CD14-positive monocyte (primary cell): ENCODE measurements around the gene AGO1. TPM values are rescaled to one million over a fixed set of nuclear protein-coding genes. Genes with fewer than 3 reads are reported as not detected.

Experiments
- DNase-seq, 3 donors: peaks; one replicate each; pipeline ENCODE4 v3.0.0-alpha.2; 2011 to 2022
- H2AFZ ChIP-seq: 2 replicates; pipeline ENCODE4 v1.6.0; 2012; ENCODE audit warnings: mild to moderate bottlenecking, low read depth, low read length, inconsistent platforms; ENCODE audit not compliant: insufficient read depth, poor library complexity, severe bottlenecking
- H3K27ac ChIP-seq, 2 donors: 1 replicate in 1 of 2; 2 replicates in 1 of 2; pipeline ENCODE4 v1.5.1; 2012 to 2013; ENCODE audit warnings: low read length in 2 of 2, control low read depth in 1 of 2, inconsistent platforms in 1 of 2, low read depth in 1 of 2, mild to moderate bottlenecking in 1 of 2
- H3K27me3 ChIP-seq, 2 donors: one replicate each; pipeline versions ENCODE4 v1.6.0 to v1.6.1; 2011 to 2013; ENCODE audit warnings: low read length in 2 of 2; ENCODE audit not compliant: control insufficient read depth in 2 of 2, insufficient read depth in 2 of 2
- H3K36me3 ChIP-seq, 2 donors: replicated peaks in 1 of 2; 1 replicate in 1 of 2; 2 replicates in 1 of 2; pipeline versions ENCODE4 v1.5.1 to v1.6.1; 2012 to 2013; ENCODE audit warnings: low read length in 2 of 2, control low read depth in 1 of 2, inconsistent platforms in 1 of 2, mild to moderate bottlenecking in 1 of 2; ENCODE audit not compliant: insufficient read depth in 2 of 2, control insufficient read depth in 1 of 2
- H3K4me1 ChIP-seq, 2 donors: 1 replicate in 1 of 2; 2 replicates in 1 of 2; pipeline versions ENCODE4 v1.5.1 to v1.6.1; 2012 to 2013; ENCODE audit warnings: low read length in 2 of 2, control low read depth in 1 of 2, inconsistent platforms in 1 of 2, mild to moderate bottlenecking in 1 of 2, moderate library complexity in 1 of 2; ENCODE audit not compliant: insufficient read depth in 2 of 2, control insufficient read depth in 1 of 2
- H3K4me2 ChIP-seq: replicated peaks from 2 replicates; pipeline ENCODE3; 2012; ENCODE audit warnings: low read length, moderate library complexity, mild to moderate bottlenecking; ENCODE audit not compliant: poor library complexity, severe bottlenecking; ENCODE audit errors: extremely low read depth
- H3K4me3 ChIP-seq, 3 experiments: fragments of 200-600 bp in 1 of 3; sonication (generic) in 1 of 3; replicated peaks in 1 of 3; 1 replicate in 2 of 3; 2 replicates in 1 of 3; pipeline ENCODE4 v1.5.1; 2011 to 2013; ENCODE audit warnings: low read length in 3 of 3, mild to moderate bottlenecking in 3 of 3, control low read depth in 2 of 3, low read depth in 2 of 3, inconsistent platforms in 1 of 3, moderate library complexity in 1 of 3
- H3K79me2 ChIP-seq: 2 replicates; pipeline ENCODE4 v1.6.0; 2012; ENCODE audit warnings: mild to moderate bottlenecking, control low read depth, inconsistent platforms, low read length, moderate library complexity; ENCODE audit not compliant: insufficient read depth
- H3K9ac ChIP-seq: 2 replicates; pipeline ENCODE4 v1.6.0; 2017; ENCODE audit warnings: low read length, mild to moderate bottlenecking; ENCODE audit not compliant: insufficient read depth, poor library complexity, severe bottlenecking
- H3K9me3 ChIP-seq, 2 donors: replicated peaks in 1 of 2; 1 replicate in 1 of 2; 2 replicates in 1 of 2; pipeline versions ENCODE4 v1.5.1 to v1.6.1; 2012 to 2013; ENCODE audit warnings: low read length in 2 of 2, control low read depth in 1 of 2; ENCODE audit not compliant: control insufficient read depth in 1 of 2, insufficient read depth in 1 of 2
- H4K20me1 ChIP-seq: 2 replicates; pipeline ENCODE4 v1.6.0; 2012; ENCODE audit warnings: mild to moderate bottlenecking, low read length, control low read depth, moderate library complexity; ENCODE audit not compliant: insufficient read depth
- H3K27ac Mint-ChIP-seq, 7 donors: one replicate each; pipeline ENCODE4 v1.8.0; 2020; ENCODE audit warnings: mild to moderate bottlenecking in 7 of 7, mixed read lengths in 7 of 7, moderate library complexity in 6 of 7, inconsistent platforms in 2 of 7
- H3K27me3 Mint-ChIP-seq, 3 donors: one replicate each; pipeline ENCODE4 v1.8.0; 2021 to 2022; ENCODE audit warnings: low read depth in 3 of 3, mild to moderate bottlenecking in 3 of 3, mixed read lengths in 3 of 3, moderate library complexity in 3 of 3, inconsistent platforms in 1 of 3
- H3K36me3 Mint-ChIP-seq, 2 donors: one replicate each; pipeline ENCODE4 v1.8.0; 2020; ENCODE audit warnings: mixed read lengths in 2 of 2, inconsistent platforms in 1 of 2, mild to moderate bottlenecking in 1 of 2
- H3K4me1 Mint-ChIP-seq: one replicate; pipeline ENCODE4 v1.8.0; 2020; ENCODE audit warnings: mild to moderate bottlenecking, mixed read lengths
- H3K4me3 Mint-ChIP-seq, 2 donors: one replicate each; pipeline ENCODE4 v1.8.0; 2020; ENCODE audit warnings: mild to moderate bottlenecking in 2 of 2, mixed read lengths in 2 of 2, moderate library complexity in 1 of 2
- H3K9me3 Mint-ChIP-seq, 7 donors: one replicate each; pipeline ENCODE4 v1.8.0; 2020 to 2022; ENCODE audit warnings: mixed read lengths in 7 of 7, mild to moderate bottlenecking in 6 of 7, moderate library complexity in 6 of 7, inconsistent platforms in 2 of 7
- CTCF ChIP-seq: fragments of 200-600 bp; IDR thresholded peaks from one replicate; pipeline ENCODE4 v1.8.0; 2022; ENCODE audit warnings: antibody characterized with exemption, mild to moderate bottlenecking
- WGBS: methylation state at CpG from one replicate; pipeline ENCODE4 v1.1.5; 2013; ENCODE audit warnings: missing lambda C conversion rate; ENCODE audit not compliant: insufficient coverage; 5-methylcytosine and 5-hydroxymethylcytosine counted together
- intact Hi-C, 2 donors: fragments of 100-400 bp; cut with micrococcal nuclease; formaldehyde crosslinking; loops; one replicate each; pipeline versions ENCODE4 v1.15.0 to v1.15.1; 2023
- polyA plus RNA-seq, 3 donors: library from polyadenylated mRNA; depleted of rRNA in 1 of 3; unstranded in 2 of 3; stranded (reverse) in 1 of 3; fragments of 300-500 nt in 2 of 3; fragments of >200 nt in 1 of 3; fragmentation: Illumina TruSeq in 2 of 3; gene quantifications; 1 replicate in 2 of 3; 2 replicates in 1 of 3; pipeline ENCODE4 v1.2.3, GENCODE V29; 2012 to 2021

AGO1 gene
- polyA plus RNA-seq, 3 donors: 10.9 to 19.4 (median 13.9) TPM

GRCh38 chr1:35931446-35932157 is 48.6 kb downstream of the AGO1 start:
- H3K36me3 ChIP-seq: peaks cover 0 to 1% of the 10 kb centered on the region in 2 donors
- H3K27ac ChIP-seq: peak overlapping the region; percentile 72 to 95
- peak overlapping the region; percentile 67 for H2AFZ ChIP-seq
- H3K9me3 Mint-ChIP-seq: no peaks in the 10 kb centered on the region
- no peaks in the 10 kb centered on the region for H3K27me3 Mint-ChIP-seq
- peaks cover 25 to 40% of the 10 kb centered on the region in 2 donors for H3K4me1 ChIP-seq
- no peak for TF ChIP-seq CTCF
- peaks cover 14% of the 10 kb centered on the region for H4K20me1 ChIP-seq
- peak overlapping the region; percentile 85 to 94 (median 94) for H3K27ac Mint-ChIP-seq
- intact Hi-C loops: loop anchor here (5.0 to 10.0 kb wide), 3 partner anchors 39 to 127 kb away; partner anchors contain the start of genes AGO1 (in 1 of the 2) and AGO4 (in 1 of the 2)
- H3K4me2 ChIP-seq: peak overlapping the region; percentile 88
- peak overlapping the region; percentile 78 to 89 (median 88) for H3K4me3 ChIP-seq
- WGBS: under 1% methylated on average over 19 of the region's 28 CpGs
- peaks cover 0 to 5% of the 10 kb centered on the region in 2 donors for H3K36me3 Mint-ChIP-seq
- no peaks in the 10 kb centered on the region for H3K27me3 ChIP-seq
- DNase-seq: peak in 1 of 3 donors; percentile 2
- peak overlapping the region; percentile 90 to 94 for H3K4me3 Mint-ChIP-seq
- peaks cover 35% of the 10 kb centered on the region for H3K4me1 Mint-ChIP-seq
- peaks cover 56% of the 10 kb centered on the region for H3K79me2 ChIP-seq
- H3K9me3 ChIP-seq: no peaks in the 10 kb centered on the region
- H3K9ac ChIP-seq: peak overlapping the region; percentile 98

- Histone ChIP-seq H3K9me3 (no peaks in the 10 kb centered on the region), H3K4me3 (peak overlapping the region; percentile 78 to 89 (median 88)), H4K20me1 (peaks cover 15% of the 10 kb centered on the region), H3K4me1 (peaks cover 30 to 46% of the 10 kb centered on the region in 2 donors), H3K79me2 (peaks cover 62% of the 10 kb centered on the region), H2AFZ (no peak overlapping the region), H3K4me2 (peak overlapping the region; percentile 88), H3K27me3 (no peaks in the 10 kb centered on the region), H3K27ac (peak overlapping the region in 1 of 2 donors; percentile 95), H3K36me3 (no peaks in the 10 kb centered on the region), H3K9ac (peak overlapping the region; percentile 98)
- peak overlapping the region; percentile 90 to 94 for H3K4me3 Mint-ChIP-seq
- WGBS: 25% methylated on average over 1 of the region's 7 CpGs
- H3K9me3 Mint-ChIP-seq: no peaks in the 10 kb centered on the region
- H3K36me3 Mint-ChIP-seq: peaks cover 0 to 3% of the 10 kb centered on the region in 2 donors
- H3K27ac Mint-ChIP-seq: peak overlapping the region in 6 of 7 donors; percentile 27 to 94 (median 63)
- DNase-seq: no peak
- TF ChIP-seq CTCF: no peak
- H3K27me3 Mint-ChIP-seq: no peaks in the 10 kb centered on the region
- H3K4me1 Mint-ChIP-seq: peaks cover 41% of the 10 kb centered on the region
- intact Hi-C loops: loop anchor here (5.0 to 10.0 kb wide), 3 partner anchors 40 to 127 kb away; partner anchors contain the start of genes AGO1 (in 1 of the 2) and AGO4 (in 1 of the 2)
Observed at GRCh38 chr1:35932158-35932636, 49.2 kb downstream of the AGO1 start.
